HEK293T (cell line): ENCODE data around the gene LMOD1.

Experiments used
- CTCF ChIA-PET: fragments of 350-600 bp; formaldehyde crosslinking; extraction: SDS; loops from one replicate; lab custom pipeline; 2021; ENCODE audit warnings: antibody characterized with exemption, inconsistent platforms; lab: Yijun Ruan, JAX
- POLR2A ChIA-PET: fragments of 350-600 bp; formaldehyde crosslinking; extraction: SDS; loops from one replicate; lab custom pipeline; 2020; ENCODE audit warnings: antibody characterized with exemption, inconsistent platforms; lab: Yijun Ruan, JAX
- DNase-seq: peaks from one replicate; pipeline ENCODE4 v3.0.0; 2012; ENCODE audit warnings: mixed read lengths; ENCODE audit errors: extremely low spot score
- ARNT ChIP-seq: fragments of 450-650 bp; IDR thresholded peaks from 2 replicates; pipeline ENCODE4 v1.6.1; 2017; ENCODE audit warnings: mild to moderate bottlenecking
- BHLHE40 ChIP-seq: fragments of 450-650 bp; IDR thresholded peaks from 2 replicates; pipeline ENCODE4 v1.6.1; 2016; ENCODE audit warnings: mild to moderate bottlenecking, moderate library complexity, borderline replicate concordance
- CTBP1 ChIP-seq: fragments of 450-650 bp; IDR thresholded peaks from 2 replicates; pipeline ENCODE4 v1.6.1; 2016; ENCODE audit warnings: borderline replicate concordance
- ELF4 ChIP-seq: fragments of 450-650 bp; IDR thresholded peaks from 2 replicates; pipeline ENCODE4 v1.6.1; 2017; ENCODE audit warnings: antibody characterized with exemption
- FOXA1 ChIP-seq: fragments of 450-650 bp; IDR thresholded peaks from 2 replicates; pipeline ENCODE4 v1.6.1; 2016; ENCODE audit warnings: mild to moderate bottlenecking
- FOXK2 ChIP-seq: fragments of 450-650 bp; IDR thresholded peaks from 2 replicates; pipeline ENCODE4 v1.6.1; 2016; ENCODE audit warnings: mild to moderate bottlenecking
- FOXM1 ChIP-seq: fragments of 450-650 bp; IDR thresholded peaks from 2 replicates; pipeline ENCODE4 v1.6.1; 2017; ENCODE audit warnings: mild to moderate bottlenecking, borderline replicate concordance
- HDGF ChIP-seq: fragments of 450-650 bp; IDR thresholded peaks from 2 replicates; pipeline ENCODE4 v1.6.1; 2017; ENCODE audit warnings: antibody characterized with exemption, borderline replicate concordance
- L3MBTL2 ChIP-seq: fragments of 450-650 bp; conservative IDR thresholded peaks from 2 replicates; pipeline ENCODE4 v1.6.1; 2016; ENCODE audit warnings: mild to moderate bottlenecking
- LEF1 ChIP-seq: fragments of 450-650 bp; IDR thresholded peaks from 2 replicates; pipeline ENCODE4 v1.6.1; 2017; ENCODE audit warnings: mild to moderate bottlenecking, borderline replicate concordance
- NFRKB ChIP-seq: fragments of 450-650 bp; IDR thresholded peaks from 2 replicates; pipeline ENCODE4 v1.6.1; 2016; ENCODE audit warnings: mild to moderate bottlenecking, moderate library complexity
- PKNOX1 ChIP-seq: fragments of 450-650 bp; IDR thresholded peaks from 2 replicates; pipeline ENCODE4 v1.6.1; 2016
- SP1 ChIP-seq: fragments of 450-650 bp; IDR thresholded peaks from 2 replicates; pipeline ENCODE4 v1.6.1; 2017
- SUZ12 ChIP-seq: fragments of 450-650 bp; IDR thresholded peaks from 2 replicates; pipeline ENCODE4 v1.6.1; 2016; ENCODE audit warnings: mild to moderate bottlenecking
- TARDBP ChIP-seq: fragments of 450-650 bp; IDR thresholded peaks from 2 replicates; pipeline ENCODE4 v1.6.1; 2016
- ZNF384 ChIP-seq: fragments of 450-650 bp; IDR thresholded peaks from 2 replicates; pipeline ENCODE4 v1.6.1; 2016

The LMOD1 gene

DNA sequence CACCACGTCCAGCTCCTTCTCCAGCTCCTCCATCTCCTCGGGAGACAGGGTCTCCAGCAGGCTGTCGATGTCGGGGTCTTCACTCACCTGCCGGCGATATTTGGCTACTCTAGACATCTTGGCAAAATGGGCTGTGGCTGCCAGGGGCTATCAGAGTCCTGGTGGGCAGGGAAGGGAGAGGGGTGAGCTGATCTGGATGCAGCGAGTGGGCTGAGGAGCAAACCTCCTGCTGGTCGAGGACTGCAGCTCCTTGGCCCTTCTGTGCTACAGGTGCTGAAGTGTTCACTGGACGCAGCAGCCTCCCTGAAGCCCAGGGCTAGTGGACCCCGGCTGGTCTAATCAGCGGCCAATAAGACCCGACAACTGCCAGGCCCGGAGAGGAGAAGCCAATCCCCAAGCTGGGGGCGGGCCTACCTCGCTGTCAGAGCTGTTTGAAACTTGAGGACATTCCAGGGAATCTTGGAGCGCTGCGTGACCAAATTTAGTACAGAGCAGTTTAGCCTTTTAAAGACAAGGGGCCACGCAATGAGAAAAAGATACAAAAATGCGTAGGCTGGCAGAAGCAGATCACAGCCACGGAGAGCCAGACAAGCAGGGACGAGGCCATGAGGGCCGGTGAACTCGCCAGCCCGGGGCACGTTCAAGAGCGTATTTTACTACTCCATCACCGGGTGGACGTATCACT is at the start of gene LMOD1:
TSS of gene LMOD1 (minus strand) at position 325 of the 685 bp plus-strand sequence. CDS start at position 117, 208 bp downstream.
- DNase-seq = peak; percentile 87
- TF ChIP-seq HDGF (0 out of 2 replicates have a peak, but pooled peaks have one; percentile 62), PKNOX1 (peak; percentile 74), L3MBTL2 (peak; percentile 67), FOXA1 (no peak)
- ChIA-PET CTCF (interaction anchor here (0.9 to 2.5 kb wide), 3 partner anchors 10 to 50 kb away, joined by 3 to 17 read pairs (median 3); no protein-coding TSS in a partner anchor), POLR2A (interaction anchor here (1.4 to 2.6 kb wide), 3 partner anchors 8 to 50 kb away, joined by 4 to 22 read pairs (median 9); partner anchors contain the start of genes RNPEP and TIMM17A)

GRCh38 chr1:201990427-201990826 is 44.1 kb upstream of the LMOD1 start:
- POLR2A ChIA-PET = no interaction called here
- CTCF ChIA-PET = no interaction called here
- no peak for DNase-seq
- TF ChIP-seq ELF4 (no peak), PKNOX1 (no peak), FOXA1 (no peak)

DNA sequence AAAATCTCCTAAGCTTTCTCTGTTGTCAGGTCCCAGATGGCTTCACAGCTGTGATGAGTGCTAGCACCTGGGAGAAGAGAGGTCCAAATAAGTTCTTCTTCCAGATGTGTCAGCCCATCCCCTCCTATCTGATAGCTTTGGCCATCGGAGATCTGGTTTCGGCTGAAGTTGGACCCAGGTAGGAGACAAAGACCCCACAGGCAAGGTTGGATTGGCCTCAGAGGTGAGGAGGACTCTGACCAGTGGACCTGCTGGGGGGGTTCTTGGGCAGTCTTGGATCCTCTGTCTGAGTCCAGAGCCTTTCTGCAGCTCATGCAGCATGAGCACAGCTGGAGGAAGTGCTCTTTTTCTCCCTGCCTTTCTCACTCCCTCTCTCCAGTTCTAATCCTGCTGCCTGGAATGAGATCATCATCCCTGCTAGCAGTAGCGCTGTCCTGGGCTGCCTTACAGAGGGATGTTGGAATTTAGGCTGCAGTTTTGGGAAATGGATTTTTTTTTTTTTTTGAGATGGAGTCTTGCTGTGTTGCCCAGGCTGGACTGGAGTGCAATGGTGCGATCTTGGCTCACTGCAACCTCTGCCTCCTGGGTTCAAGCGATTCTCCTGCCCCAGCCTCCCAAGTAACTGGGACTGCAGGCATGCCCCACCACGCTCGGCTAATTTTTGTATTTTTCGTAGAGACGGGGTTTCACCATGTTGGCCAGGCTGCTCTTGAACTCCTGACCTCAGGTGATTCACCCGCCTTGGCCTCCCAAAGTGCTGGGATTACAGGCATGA is 43.2 kb upstream of the LMOD1 start:
- ChIA-PET CTCF (interaction anchor here (2.1 kb wide), 1 partner anchor 11 kb away, joined by 10 read pairs; no protein-coding TSS in a partner anchor), POLR2A (no interaction called here)
- no peak for DNase-seq
- TF ChIP-seq NFRKB (no peak), ZNF384 (no peak), ELF4 (no peak), ARNT (no peak), SP1 (no peak), SUZ12 (no peak), TARDBP (no peak), LEF1 (no peak), FOXA1 (no peak), PKNOX1 (no peak), FOXM1 (no peak), HDGF (no peak), FOXK2 (no peak), CTBP1 (no peak), BHLHE40 (no peak)

DNA sequence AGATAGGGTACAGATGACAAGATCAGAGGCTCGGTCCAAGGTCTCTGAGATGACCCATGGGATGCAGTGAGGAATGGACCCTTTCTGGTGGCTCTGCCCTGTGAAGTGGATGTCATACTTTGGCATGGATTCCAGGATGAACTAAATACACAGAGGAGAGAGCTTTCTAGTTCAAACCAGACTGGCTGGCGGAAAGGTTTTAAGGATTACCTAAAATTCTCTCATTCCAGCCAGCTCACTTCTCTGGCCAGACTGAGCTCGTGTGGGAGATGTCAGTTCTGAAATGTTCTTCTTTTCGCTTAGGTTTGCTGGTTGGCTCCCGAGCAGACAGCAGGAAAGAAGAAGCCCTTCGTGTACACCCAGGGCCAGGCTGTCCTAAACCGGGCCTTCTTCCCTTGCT is 42.3 kb upstream of the LMOD1 start:
- DNase-seq = no peak
- ChIA-PET POLR2A (no interaction called here), CTCF (interaction anchor here (2.1 kb wide), 1 partner anchor 12 kb away, joined by 10 read pairs; no protein-coding TSS in a partner anchor)
- TF ChIP-seq FOXK2 = no peak
- TF ChIP-seq ARNT = no peak

GRCh38 chr1:201985355-201985754 is 39.0 kb upstream of the LMOD1 start:
- no peak for TF ChIP-seq SP1
- no peak for TF ChIP-seq TARDBP
- ChIA-PET POLR2A (no interaction called here), CTCF (interaction anchor here (0.9 kb wide), 1 partner anchor 14 kb away, joined by 3 read pairs; no protein-coding TSS in a partner anchor)
- DNase-seq = no peak

DNA sequence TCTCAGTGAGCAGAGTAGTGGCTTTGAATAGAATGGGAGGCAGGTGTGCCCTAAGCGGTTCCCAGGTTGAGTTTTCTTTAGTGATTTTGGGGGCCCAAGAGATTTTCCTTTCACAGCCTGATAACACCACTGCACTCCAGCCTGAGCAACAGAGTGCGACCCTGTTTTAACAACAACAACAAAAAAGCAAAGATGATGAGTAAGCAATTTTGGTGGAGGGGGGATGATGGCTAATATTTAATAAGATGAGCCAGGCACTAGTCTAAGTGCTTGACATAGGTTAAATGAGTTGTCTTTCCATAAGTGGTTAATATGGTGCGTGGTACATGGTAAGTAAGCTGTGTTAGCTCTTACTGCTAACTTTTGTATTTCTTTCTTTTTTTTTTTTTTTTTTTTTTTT is 38.1 kb upstream of the LMOD1 start:
- ChIA-PET POLR2A (no interaction called here), CTCF (interaction anchor here (0.6 kb wide), 1 partner anchor 554 kb away, joined by 4 read pairs; no protein-coding TSS in a partner anchor)
- no peak for TF ChIP-seq CTBP1
- TF ChIP-seq TARDBP = no peak
- TF ChIP-seq SUZ12 = no peak
- TF ChIP-seq NFRKB = no peak
- no peak for TF ChIP-seq ARNT
- TF ChIP-seq LEF1 = no peak
- TF ChIP-seq BHLHE40 = no peak
- no peak for TF ChIP-seq ZNF384
- TF ChIP-seq HDGF = no peak
- no peak for TF ChIP-seq FOXM1
- DNase-seq = no peak

DNA sequence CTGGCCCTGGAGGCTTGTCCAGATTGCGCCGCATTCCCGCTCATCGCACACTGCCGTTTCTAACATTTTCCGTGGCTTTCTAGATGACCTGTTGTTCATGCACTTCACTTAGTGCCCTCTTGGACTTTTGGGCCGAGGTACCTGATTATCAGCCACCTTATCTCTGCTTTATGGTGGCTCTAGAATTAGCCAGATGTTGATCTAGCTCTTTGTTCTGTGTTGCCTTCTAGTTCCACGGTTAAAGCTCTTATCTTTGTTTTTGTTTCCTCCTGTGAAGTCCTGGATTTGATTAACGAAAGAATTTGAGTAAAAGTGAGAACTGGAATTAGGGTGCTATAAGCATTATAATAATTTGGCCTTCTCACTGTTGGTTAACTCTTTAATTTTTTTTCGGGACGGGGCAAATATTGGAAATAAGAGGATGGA is 37.0 kb upstream of the LMOD1 start:
- POLR2A ChIA-PET = interaction anchor here (1.0 to 1.7 kb wide), 6 partner anchors 10 to 115 kb away, joined by 3 to 7 read pairs (median 4); partner anchors contain the start of genes LMOD1 and TIMM17A
- DNase-seq = no peak
- CTCF ChIA-PET = no interaction called here
- TF ChIP-seq FOXK2 = no peak
- TF ChIP-seq L3MBTL2 = no peak
- TF ChIP-seq CTBP1 = no peak
- no peak for TF ChIP-seq BHLHE40
- TF ChIP-seq ARNT = no peak
- no peak for TF ChIP-seq LEF1
- TF ChIP-seq FOXA1 = no peak
- TF ChIP-seq FOXM1 = no peak
- no peak for TF ChIP-seq TARDBP
- TF ChIP-seq ZNF384 = no peak
- TF ChIP-seq ELF4 = no peak
- no peak for TF ChIP-seq HDGF
- no peak for TF ChIP-seq NFRKB
- no peak for TF ChIP-seq PKNOX1
